ENCODE results near the gene MUC2. TPM values are rescaled to one million over a fixed set of nuclear protein-coding genes. Genes with fewer than 3 reads are reported as not detected.

MUC2 gene
- total and polyA plus RNA-seq, 2 experiments from 2014 or later = not detected

DNA sequence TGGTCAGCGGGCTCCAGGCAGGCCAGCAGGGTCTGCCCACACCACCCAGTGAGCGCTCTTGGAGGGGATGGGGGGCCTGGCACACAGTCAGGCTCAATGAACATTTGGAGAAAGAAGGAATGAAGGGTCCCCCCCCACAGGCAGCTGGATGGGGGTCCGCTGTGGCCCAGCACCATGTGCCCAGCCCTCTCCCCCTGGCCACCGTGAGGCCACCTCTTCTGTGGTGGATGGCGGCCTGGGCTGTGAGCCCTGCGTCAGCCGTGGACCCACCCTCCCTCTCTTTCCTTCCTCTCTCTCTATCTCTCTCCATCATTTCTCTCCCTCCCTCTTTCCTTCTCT is 48.0 kb downstream of the MUC2 start (continued):
- TF ChIP-seq, protein P1, sequence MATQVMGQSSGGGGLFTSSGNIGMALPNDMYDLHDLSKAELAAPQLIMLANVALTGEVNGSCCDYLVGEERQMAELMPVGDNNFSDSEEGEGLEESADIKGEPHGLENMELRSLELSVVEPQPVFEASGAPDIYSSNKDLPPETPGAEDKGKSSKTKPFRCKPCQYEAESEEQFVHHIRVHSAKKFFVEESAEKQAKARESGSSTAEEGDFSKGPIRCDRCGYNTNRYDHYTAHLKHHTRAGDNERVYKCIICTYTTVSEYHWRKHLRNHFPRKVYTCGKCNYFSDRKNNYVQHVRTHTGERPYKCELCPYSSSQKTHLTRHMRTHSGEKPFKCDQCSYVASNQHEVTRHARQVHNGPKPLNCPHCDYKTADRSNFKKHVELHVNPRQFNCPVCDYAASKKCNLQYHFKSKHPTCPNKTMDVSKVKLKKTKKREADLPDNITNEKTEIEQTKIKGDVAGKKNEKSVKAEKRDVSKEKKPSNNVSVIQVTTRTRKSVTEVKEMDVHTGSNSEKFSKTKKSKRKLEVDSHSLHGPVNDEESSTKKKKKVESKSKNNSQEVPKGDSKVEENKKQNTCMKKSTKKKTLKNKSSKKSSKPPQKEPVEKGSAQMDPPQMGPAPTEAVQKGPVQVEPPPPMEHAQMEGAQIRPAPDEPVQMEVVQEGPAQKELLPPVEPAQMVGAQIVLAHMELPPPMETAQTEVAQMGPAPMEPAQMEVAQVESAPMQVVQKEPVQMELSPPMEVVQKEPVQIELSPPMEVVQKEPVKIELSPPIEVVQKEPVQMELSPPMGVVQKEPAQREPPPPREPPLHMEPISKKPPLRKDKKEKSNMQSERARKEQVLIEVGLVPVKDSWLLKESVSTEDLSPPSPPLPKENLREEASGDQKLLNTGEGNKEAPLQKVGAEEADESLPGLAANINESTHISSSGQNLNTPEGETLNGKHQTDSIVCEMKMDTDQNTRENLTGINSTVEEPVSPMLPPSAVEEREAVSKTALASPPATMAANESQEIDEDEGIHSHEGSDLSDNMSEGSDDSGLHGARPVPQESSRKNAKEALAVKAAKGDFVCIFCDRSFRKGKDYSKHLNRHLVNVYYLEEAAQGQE (IDR thresholded peaks at IDR 0.05; ENCODE audit: unreplicated experiment) = no peak
- no peak for TF ChIP-seq ETS1 (IDR thresholded peaks at IDR 0.05)
- no peak for TF ChIP-seq EZH2 (IDR thresholded peaks at IDR 0.05; ENCODE audit: low read depth, unreplicated experiment)
- no peak for TF ChIP-seq ZNF331 (CRISPR knock-in tag; IDR thresholded peaks at IDR 0.05; ENCODE audit: low read depth)
- no peak for TF ChIP-seq NANOG (IDR thresholded peaks at IDR 0.05; ENCODE audit: borderline replicate concordance)

DNA sequence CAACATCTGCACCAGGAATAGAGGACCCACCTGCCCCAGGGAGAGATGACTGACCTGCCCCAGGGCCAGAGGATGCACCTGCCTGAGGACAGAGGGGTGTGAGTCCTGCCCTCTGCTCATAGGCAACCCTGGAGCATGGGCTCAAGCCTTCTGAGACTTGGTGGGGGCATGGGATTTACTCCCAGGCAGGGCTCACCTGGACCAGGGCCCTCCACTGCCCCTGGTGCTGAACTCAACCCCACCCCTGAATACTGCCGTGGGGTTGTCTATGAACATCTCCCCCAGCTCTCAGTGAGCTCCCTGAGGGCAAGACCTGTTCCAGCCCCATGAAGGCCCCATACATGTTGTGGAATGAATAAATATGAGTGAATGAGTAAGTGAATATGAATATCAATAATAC is 49.3 kb downstream of the MUC2 start:
- no peaks in the 10 kb centered on the region for H3K36me3 ChIP-seq (ENCODE audit: insufficient read depth)
- no peaks in the 10 kb centered on the region for H4K20me1 ChIP-seq (replicated peaks; ENCODE audit: insufficient read depth)
- DNase-seq (ENCODE audit: low spot score) (no peak), ATAC-seq (no peak)
- no peaks in the 10 kb centered on the region for H3F3A ChIP-seq (replicated peaks; ENCODE audit: low read depth)
- no peaks in the 10 kb centered on the region for H3K27me3 ChIP-seq (ENCODE audit: insufficient read depth)
- H3K9me2 ChIP-seq (ENCODE audit: insufficient read depth) = no peaks in the 10 kb centered on the region
- Mint-ChIP-seq H3K36me3 (ENCODE audit: low read depth) (no peaks in the 10 kb centered on the region), H3K4me1 (no peaks in the 10 kb centered on the region), H3K9me3 (no peaks in the 10 kb centered on the region), H3K4me3 (no peak overlapping the region), H3K27ac (no peak overlapping the region), H3K27me3 (ENCODE audit: insufficient read depth, low read depth, poor library complexity) (peaks cover 13% of the 10 kb centered on the region)
- no peak overlapping the region for H2AFZ ChIP-seq
- H3K79me2 ChIP-seq (replicated peaks; ENCODE audit: insufficient read depth) = no peaks in the 10 kb centered on the region
- H3K4me1 ChIP-seq (ENCODE audit: insufficient read depth) = no peaks in the 10 kb centered on the region
- TF ChIP-seq STAT1 (IDR thresholded peaks at IDR 0.05; ENCODE audit: unreplicated experiment) (no peak), ETS1 (IDR thresholded peaks at IDR 0.05) (no peak), ZNF331 (CRISPR knock-in tag; IDR thresholded peaks at IDR 0.05; ENCODE audit: low read depth) (no peak), JUNB (IDR thresholded peaks at IDR 0.05; ENCODE audit: unreplicated experiment) (no peak), NANOG (IDR thresholded peaks at IDR 0.05; ENCODE audit: borderline replicate concordance) (no peak), EZH2 (IDR thresholded peaks at IDR 0.05; ENCODE audit: low read depth, unreplicated experiment) (no peak)
- TF ChIP-seq, protein P2, sequence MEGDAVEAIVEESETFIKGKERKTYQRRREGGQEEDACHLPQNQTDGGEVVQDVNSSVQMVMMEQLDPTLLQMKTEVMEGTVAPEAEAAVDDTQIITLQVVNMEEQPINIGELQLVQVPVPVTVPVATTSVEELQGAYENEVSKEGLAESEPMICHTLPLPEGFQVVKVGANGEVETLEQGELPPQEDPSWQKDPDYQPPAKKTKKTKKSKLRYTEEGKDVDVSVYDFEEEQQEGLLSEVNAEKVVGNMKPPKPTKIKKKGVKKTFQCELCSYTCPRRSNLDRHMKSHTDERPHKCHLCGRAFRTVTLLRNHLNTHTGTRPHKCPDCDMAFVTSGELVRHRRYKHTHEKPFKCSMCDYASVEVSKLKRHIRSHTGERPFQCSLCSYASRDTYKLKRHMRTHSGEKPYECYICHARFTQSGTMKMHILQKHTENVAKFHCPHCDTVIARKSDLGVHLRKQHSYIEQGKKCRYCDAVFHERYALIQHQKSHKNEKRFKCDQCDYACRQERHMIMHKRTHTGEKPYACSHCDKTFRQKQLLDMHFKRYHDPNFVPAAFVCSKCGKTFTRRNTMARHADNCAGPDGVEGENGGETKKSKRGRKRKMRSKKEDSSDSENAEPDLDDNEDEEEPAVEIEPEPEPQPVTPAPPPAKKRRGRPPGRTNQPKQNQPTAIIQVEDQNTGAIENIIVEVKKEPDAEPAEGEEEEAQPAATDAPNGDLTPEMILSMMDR (conservative IDR thresholded peaks at IDR 0.05; ENCODE audit: low read depth in 2 of 2) = no peak
- TF ChIP-seq, protein P3, sequence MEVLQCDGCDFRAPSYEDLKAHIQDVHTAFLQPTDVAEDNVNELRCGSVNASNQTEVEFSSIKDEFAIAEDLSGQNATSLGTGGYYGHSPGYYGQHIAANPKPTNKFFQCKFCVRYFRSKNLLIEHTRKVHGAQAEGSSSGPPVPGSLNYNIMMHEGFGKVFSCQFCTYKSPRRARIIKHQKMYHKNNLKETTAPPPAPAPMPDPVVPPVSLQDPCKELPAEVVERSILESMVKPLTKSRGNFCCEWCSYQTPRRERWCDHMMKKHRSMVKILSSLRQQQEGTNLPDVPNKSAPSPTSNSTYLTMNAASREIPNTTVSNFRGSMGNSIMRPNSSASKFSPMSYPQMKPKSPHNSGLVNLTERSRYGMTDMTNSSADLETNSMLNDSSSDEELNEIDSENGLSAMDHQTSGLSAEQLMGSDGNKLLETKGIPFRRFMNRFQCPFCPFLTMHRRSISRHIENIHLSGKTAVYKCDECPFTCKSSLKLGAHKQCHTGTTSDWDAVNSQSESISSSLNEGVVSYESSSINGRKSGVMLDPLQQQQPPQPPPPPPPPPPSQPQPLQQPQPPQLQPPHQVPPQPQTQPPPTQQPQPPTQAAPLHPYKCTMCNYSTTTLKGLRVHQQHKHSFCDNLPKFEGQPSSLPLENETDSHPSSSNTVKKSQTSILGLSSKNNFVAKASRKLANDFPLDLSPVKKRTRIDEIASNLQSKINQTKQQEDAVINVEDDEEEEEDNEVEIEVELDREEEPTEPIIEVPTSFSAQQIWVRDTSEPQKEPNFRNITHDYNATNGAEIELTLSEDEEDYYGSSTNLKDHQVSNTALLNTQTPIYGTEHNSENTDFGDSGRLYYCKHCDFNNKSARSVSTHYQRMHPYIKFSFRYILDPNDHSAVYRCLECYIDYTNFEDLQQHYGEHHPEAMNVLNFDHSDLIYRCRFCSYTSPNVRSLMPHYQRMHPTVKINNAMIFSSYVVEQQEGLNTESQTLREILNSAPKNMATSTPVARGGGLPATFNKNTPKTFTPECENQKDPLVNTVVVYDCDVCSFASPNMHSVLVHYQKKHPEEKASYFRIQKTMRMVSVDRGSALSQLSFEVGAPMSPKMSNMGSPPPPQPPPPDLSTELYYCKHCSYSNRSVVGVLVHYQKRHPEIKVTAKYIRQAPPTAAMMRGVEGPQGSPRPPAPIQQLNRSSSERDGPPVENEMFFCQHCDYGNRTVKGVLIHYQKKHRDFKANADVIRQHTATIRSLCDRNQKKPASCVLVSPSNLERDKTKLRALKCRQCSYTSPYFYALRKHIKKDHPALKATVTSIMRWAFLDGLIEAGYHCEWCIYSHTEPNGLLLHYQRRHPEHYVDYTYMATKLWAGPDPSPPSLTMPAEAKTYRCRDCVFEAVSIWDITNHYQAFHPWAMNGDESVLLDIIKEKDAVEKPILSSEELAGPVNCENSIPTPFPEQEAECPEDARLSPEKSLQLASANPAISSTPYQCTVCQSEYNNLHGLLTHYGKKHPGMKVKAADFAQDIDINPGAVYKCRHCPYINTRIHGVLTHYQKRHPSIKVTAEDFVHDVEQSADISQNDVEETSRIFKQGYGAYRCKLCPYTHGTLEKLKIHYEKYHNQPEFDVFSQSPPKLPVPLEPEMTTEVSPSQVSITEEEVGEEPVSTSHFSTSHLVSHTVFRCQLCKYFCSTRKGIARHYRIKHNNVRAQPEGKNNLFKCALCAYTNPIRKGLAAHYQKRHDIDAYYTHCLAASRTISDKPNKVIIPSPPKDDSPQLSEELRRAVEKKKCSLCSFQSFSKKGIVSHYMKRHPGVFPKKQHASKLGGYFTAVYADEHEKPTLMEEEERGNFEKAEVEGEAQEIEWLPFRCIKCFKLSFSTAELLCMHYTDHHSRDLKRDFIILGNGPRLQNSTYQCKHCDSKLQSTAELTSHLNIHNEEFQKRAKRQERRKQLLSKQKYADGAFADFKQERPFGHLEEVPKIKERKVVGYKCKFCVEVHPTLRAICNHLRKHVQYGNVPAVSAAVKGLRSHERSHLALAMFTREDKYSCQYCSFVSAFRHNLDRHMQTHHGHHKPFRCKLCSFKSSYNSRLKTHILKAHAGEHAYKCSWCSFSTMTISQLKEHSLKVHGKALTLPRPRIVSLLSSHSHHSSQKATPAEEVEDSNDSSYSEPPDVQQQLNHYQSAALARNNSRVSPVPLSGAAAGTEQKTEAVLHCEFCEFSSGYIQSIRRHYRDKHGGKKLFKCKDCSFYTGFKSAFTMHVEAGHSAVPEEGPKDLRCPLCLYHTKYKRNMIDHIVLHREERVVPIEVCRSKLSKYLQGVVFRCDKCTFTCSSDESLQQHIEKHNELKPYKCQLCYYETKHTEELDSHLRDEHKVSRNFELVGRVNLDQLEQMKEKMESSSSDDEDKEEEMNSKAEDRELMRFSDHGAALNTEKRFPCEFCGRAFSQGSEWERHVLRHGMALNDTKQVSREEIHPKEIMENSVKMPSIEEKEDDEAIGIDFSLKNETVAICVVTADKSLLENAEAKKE (CRISPR knock-in tag; IDR thresholded peaks at IDR 0.05) = no peak
- H3K4me2 ChIP-seq = no peak overlapping the region
- H3K27ac ChIP-seq (ENCODE audit: low read depth) = no peak overlapping the region
- H3K4me3 ChIP-seq = no peak overlapping the region
